ENCODE measurements around the gene CTNNA3. TPM values are rescaled to one million over a fixed set of nuclear protein-coding genes. Genes with fewer than 3 reads are reported as not detected.

CTNNA3 gene
- total and polyA plus RNA-seq, 2 of the 4 experiments (the other 2 are of a cell fraction), result 0.19 to 0.90 TPM

- no peak overlapping the region for H2BK120ac ChIP-seq (ENCODE audit: low read depth, low read length)
- no peaks in the 10 kb centered on the region for H3K9me1 ChIP-seq (ENCODE audit: insufficient read depth, low read length)
- H4K20me1 ChIP-seq (ENCODE audit: insufficient read depth, low read length), result no peaks in the 10 kb centered on the region
- no CpG with 5 or more reads among the region's 5 CpGs for WGBS, 2 experiments (ENCODE audit: extremely low coverage in 2 of 2, insufficient read length in 1 of 2)
- peak; percentile 52 for DNase-seq
- H3K9me3 ChIP-seq (ENCODE audit: control insufficient read depth, insufficient read depth, low read length), result no peaks in the 10 kb centered on the region
- no peak overlapping the region for H2AK5ac ChIP-seq (ENCODE audit: low read depth, low read length)
- H3K4me2 ChIP-seq (ENCODE audit: low read depth, low read length), result no peak overlapping the region
- no peak overlapping the region for H2BK20ac ChIP-seq (ENCODE audit: low read depth, low read length)
- CTCF ChIA-PET, result no interaction called here
- peak; percentile 77 for ATAC-seq (ENCODE audit: low read depth)
- dilution Hi-C loops (cut with HindIII; ENCODE audit: low sequenced_read_pairs, unreplicated experiment) (no loop called here), intact Hi-C loops (cut with micrococcal nuclease) (loop anchor here (1.0 to 10.0 kb wide), 3 partner anchors 751 to 1604 kb away; no protein-coding TSS in a partner anchor), in situ Hi-C loops (cut with MboI; ENCODE audit: low sequenced_read_pairs) (no loop called here)
- H3K9ac ChIP-seq (ENCODE audit: low read depth, low read length), result no peak overlapping the region
- H3K56ac ChIP-seq (ENCODE audit: extremely low read depth, insufficient read depth, low read length), result no peak overlapping the region
- H3K36me3 ChIP-seq (ENCODE audit: control insufficient read depth, insufficient read depth, low read length), result no peaks in the 10 kb centered on the region
- H3K4me3 ChIP-seq (ENCODE audit: insufficient read depth, low read depth, low read length), result no peak overlapping the region
- no peaks in the 10 kb centered on the region for H3K27me3 ChIP-seq (ENCODE audit: control insufficient read depth, insufficient read depth, low read length)
- no peak overlapping the region for H4K91ac ChIP-seq (ENCODE audit: insufficient read depth, low read depth, low read length)
- no peaks in the 10 kb centered on the region for H3K79me1 ChIP-seq (ENCODE audit: low read depth in 1 of 2, low read length in 2 of 2)
- no peak overlapping the region for H2BK15ac ChIP-seq (ENCODE audit: low read depth, low read length)
- H3K27ac ChIP-seq (ENCODE audit: insufficient read depth, low read length), result no peak overlapping the region
- H3K14ac ChIP-seq (replicated peaks; ENCODE audit: low read depth, low read length), result no peak overlapping the region
- no TSS peak for BruUV-seq (replicated peaks)
- H2BK5ac ChIP-seq (ENCODE audit: low read depth, low read length, poor library complexity, severe bottlenecking), result no peak overlapping the region
- no peak overlapping the region for H3K18ac ChIP-seq (ENCODE audit: low read depth, low read length)
- no peak overlapping the region for H2AK9ac ChIP-seq (replicated peaks; ENCODE audit: low read depth, low read length, poor library complexity)
- H3K23ac ChIP-seq (ENCODE audit: low read depth, low read length), result no peak overlapping the region
- H4K8ac ChIP-seq (ENCODE audit: low read depth in 2 of 2, low read length in 2 of 2), result no peak overlapping the region
- POLR2A ChIA-PET (ENCODE audit: unreplicated experiment), result no interaction called here
- no peak overlapping the region for H4K5ac ChIP-seq (ENCODE audit: low read depth, low read length)
- H2AFZ ChIP-seq (replicated peaks; ENCODE audit: low read length, poor library complexity), result no peak overlapping the region
- TF ChIP-seq CHD1 (IDR thresholded peaks at IDR 0.05; ENCODE audit: low read depth, low read length) (no peak), NFE2L2 (IDR thresholded peaks at IDR 0.05; ENCODE audit: low read depth, low read length) (no peak), POLR2A (IDR thresholded peaks at IDR 0.05; ENCODE audit: low read depth, low read length) (no peak), RFX5 (IDR thresholded peaks at IDR 0.05; ENCODE audit: low read depth, low read length) (no peak), RAD21 (IDR thresholded peaks at IDR 0.05; ENCODE audit: low read length) (peak; percentile 49), RCOR1 (IDR thresholded peaks at IDR 0.05; ENCODE audit: insufficient replicate concordance, low read length) (no peak), CEBPB (IDR thresholded peaks at IDR 0.05; ENCODE audit: low read depth, low read length) (peak; percentile 31; the same call in 1 of the 2 replicates), BHLHE40 (IDR thresholded peaks at IDR 0.05; ENCODE audit: low read depth, low read length) (no peak), MAZ (IDR thresholded peaks at IDR 0.05; ENCODE audit: borderline replicate concordance, low read depth, low read length) (no peak), CTCF (conservative IDR thresholded peaks at IDR 0.05; ENCODE audit: low read depth, low read length) (peak; percentile 64), MAFK (IDR thresholded peaks at IDR 0.05; ENCODE audit: low read depth, low read length) (no peak), USF2 (IDR thresholded peaks at IDR 0.05; ENCODE audit: low read depth, low read length) (no peak), SMC3 (IDR thresholded peaks at IDR 0.05; ENCODE audit: low read depth, low read length) (peak; percentile 54), ELK1 (IDR thresholded peaks at IDR 0.05; ENCODE audit: borderline replicate concordance, low read depth, low read length) (no peak), FOS (IDR thresholded peaks at IDR 0.05; ENCODE audit: low read depth, low read length) (no peak), MXI1 (IDR thresholded peaks at IDR 0.05; ENCODE audit: borderline replicate concordance, low read depth, low read length) (no peak)
- H3K4ac ChIP-seq (ENCODE audit: low read depth, low read length), result no peak overlapping the region
- H3K4me1 ChIP-seq (ENCODE audit: control insufficient read depth, insufficient read depth, low read length), result no peaks in the 10 kb centered on the region
Observed at GRCh38 chr10:66180581-66181318, 1515.2 kb downstream of the CTNNA3 start.
